Activated naive CD4-positive, alpha-beta T cell treated with anti-CD3 and anti-CD28 coated beads for 36 hours (primary cell): Measurements from ENCODE around the gene ZNF532. TPM values are rescaled to one million over a fixed set of nuclear protein-coding genes. Genes with fewer than 3 reads are reported as not detected.
"Not testable (repeated sequence)": the region's sequence is repeated elsewhere in the genome, so short reads cannot be mapped to it uniquely, and the experiment has no call there.

ENCODE experiments used
- CTCF ChIA-PET: fragments of 350-600 bp; sonication (Branson Sonifier 250); formaldehyde crosslinking; loops from one replicate; lab custom pipeline; 2021; ENCODE audit warnings: antibody characterized with exemption; lab: Charles Lee
- DNase-seq: peaks from one replicate; pipeline ENCODE4 v3.0.0-alpha.2; 2020
- H3K27ac Mint-ChIP-seq: one replicate; pipeline ENCODE4 v1.8.0; 2021; ENCODE audit warnings: mild to moderate bottlenecking, mixed read lengths
- H3K27me3 Mint-ChIP-seq: one replicate; pipeline ENCODE4 v1.8.0; 2021; ENCODE audit warnings: low read depth, mixed read lengths
- H3K36me3 Mint-ChIP-seq: one replicate; pipeline ENCODE4 v1.8.0; 2021; ENCODE audit warnings: low read depth, mixed read lengths
- H3K4me1 Mint-ChIP-seq: one replicate; pipeline ENCODE4 v1.8.0; 2021; ENCODE audit warnings: low read depth, mixed read lengths
- H3K4me3 Mint-ChIP-seq: one replicate; pipeline ENCODE4 v1.8.0; 2021; ENCODE audit warnings: mild to moderate bottlenecking, moderate library complexity, mixed read lengths
- H3K9me3 Mint-ChIP-seq: one replicate; pipeline ENCODE4 v1.8.0; 2021; ENCODE audit warnings: mixed read lengths
- intact Hi-C: fragments of 100-400 bp; cut with micrococcal nuclease; formaldehyde crosslinking; loops from one replicate; pipeline ENCODE4 v1.15.1; 2023
- total RNA-seq, 2 experiments: library from RNA; stranded (reverse); gene quantifications; one replicate each; pipeline ENCODE4 v1.2.3, GENCODE V29; 2021

ZNF532 gene
- total RNA-seq, 2 experiments from 2014 or later, result 4.0 to 4.3 TPM

GRCh38 chr18:58915995-58916394 lies 51.3 kb downstream of the ZNF532 start:
- Mint-ChIP-seq H3K27me3 (no peaks in the 10 kb centered on the region), H3K9me3 (no peaks in the 10 kb centered on the region), H3K27ac (no peak overlapping the region), H3K36me3 (no peaks in the 10 kb centered on the region), H3K4me3 (no peak overlapping the region), H3K4me1 (peaks cover 10% of the 10 kb centered on the region)
- CTCF ChIA-PET, result no interaction called here
- intact Hi-C loops, result no loop called here
- no peak for DNase-seq

GRCh38 chr18:58919934-58920333 lies 55.3 kb downstream of the ZNF532 start:
- intact Hi-C loops, DNase-seq, H3K27ac Mint-ChIP-seq, H3K36me3 Mint-ChIP-seq, H3K4me3 Mint-ChIP-seq, H3K27me3 Mint-ChIP-seq, CTCF ChIA-PET, H3K9me3 Mint-ChIP-seq, H3K4me1 Mint-ChIP-seq: not testable (repeated sequence)

- Mint-ChIP-seq H3K4me1 (no peaks in the 10 kb centered on the region), H3K36me3 (no peaks in the 10 kb centered on the region), H3K27ac (no peak overlapping the region), H3K4me3 (no peak overlapping the region), H3K9me3 (peaks cover 5% of the 10 kb centered on the region), H3K27me3 (peaks cover 3% of the 10 kb centered on the region)
- CTCF ChIA-PET, result no interaction called here
- no peak for DNase-seq
- intact Hi-C loops, result no loop called here
Measured at GRCh38 chr18:58922995-58923394, 58.3 kb downstream of the ZNF532 start.

- DNase-seq, result no peak
- H3K4me1 Mint-ChIP-seq, result no peaks in the 10 kb centered on the region
- CTCF ChIA-PET, result interaction anchor here (0.6 kb wide), 1 partner anchor 196 kb away, joined by 5 read pairs; no protein-coding TSS in a partner anchor
- no peak overlapping the region for H3K27ac Mint-ChIP-seq
- no peak overlapping the region for H3K4me3 Mint-ChIP-seq
- no peaks in the 10 kb centered on the region for H3K36me3 Mint-ChIP-seq
- intact Hi-C loops, result no loop called here
- H3K27me3 Mint-ChIP-seq, result peaks cover 6% of the 10 kb centered on the region
- H3K9me3 Mint-ChIP-seq, result peaks cover 5% of the 10 kb centered on the region
Measured at GRCh38 chr18:58924473-58924872, 59.8 kb downstream of the ZNF532 start.

DNA sequence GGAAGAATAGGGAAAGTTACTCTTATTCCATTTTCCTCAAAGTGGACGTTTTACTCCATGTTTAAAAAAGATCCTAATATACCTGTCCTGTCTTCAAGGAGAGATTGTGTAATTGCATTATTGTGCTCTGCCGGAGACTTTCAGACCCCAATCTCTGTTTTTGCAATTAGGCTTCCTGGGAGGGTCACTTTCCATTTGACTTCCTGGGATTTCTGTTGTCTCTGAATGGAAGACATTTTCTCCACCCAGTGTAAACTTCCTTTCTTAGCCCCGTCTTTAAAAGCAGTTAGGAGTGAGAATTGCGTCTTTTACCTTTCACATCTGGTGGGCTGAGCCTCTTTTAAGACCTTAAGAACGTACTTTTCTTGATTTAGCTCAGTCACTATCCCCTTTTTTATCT lies 63.0 kb downstream of the ZNF532 start:
- Mint-ChIP-seq H3K4me1 (no peaks in the 10 kb centered on the region), H3K4me3 (no peak overlapping the region), H3K27me3 (peaks cover 13% of the 10 kb centered on the region), H3K27ac (no peak overlapping the region), H3K36me3 (no peaks in the 10 kb centered on the region), H3K9me3 (peaks cover 5% of the 10 kb centered on the region)
- CTCF ChIA-PET, result no interaction called here
- intact Hi-C loops, result no loop called here
- DNase-seq, result no peak

DNA sequence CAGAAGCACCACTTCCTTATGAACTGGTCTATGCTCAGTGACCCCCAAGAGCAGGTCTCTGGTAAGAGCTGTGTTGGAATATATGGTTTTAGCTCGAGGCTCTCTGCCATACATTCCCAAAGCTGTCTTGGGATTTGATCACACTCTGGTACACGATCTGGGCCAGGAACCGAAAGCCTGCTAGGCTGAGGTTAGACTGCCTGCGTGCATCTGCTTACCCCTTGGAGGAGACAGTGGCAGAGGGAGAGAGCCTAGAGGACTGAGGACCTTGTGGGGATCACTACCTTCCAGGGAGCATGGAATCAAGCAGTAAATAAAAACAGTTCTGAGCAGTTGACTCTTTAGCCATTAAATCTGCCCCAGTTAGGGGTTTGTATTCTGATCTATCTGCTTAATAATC lies 63.7 kb downstream of the ZNF532 start:
- peaks cover 5% of the 10 kb centered on the region for H3K9me3 Mint-ChIP-seq
- H3K4me1 Mint-ChIP-seq, result no peaks in the 10 kb centered on the region
- no peaks in the 10 kb centered on the region for H3K36me3 Mint-ChIP-seq
- H3K4me3 Mint-ChIP-seq, result no peak overlapping the region
- no peak for DNase-seq
- peaks cover 13% of the 10 kb centered on the region for H3K27me3 Mint-ChIP-seq
- CTCF ChIA-PET, result no interaction called here
- intact Hi-C loops, result no loop called here
- H3K27ac Mint-ChIP-seq, result no peak overlapping the region

DNA sequence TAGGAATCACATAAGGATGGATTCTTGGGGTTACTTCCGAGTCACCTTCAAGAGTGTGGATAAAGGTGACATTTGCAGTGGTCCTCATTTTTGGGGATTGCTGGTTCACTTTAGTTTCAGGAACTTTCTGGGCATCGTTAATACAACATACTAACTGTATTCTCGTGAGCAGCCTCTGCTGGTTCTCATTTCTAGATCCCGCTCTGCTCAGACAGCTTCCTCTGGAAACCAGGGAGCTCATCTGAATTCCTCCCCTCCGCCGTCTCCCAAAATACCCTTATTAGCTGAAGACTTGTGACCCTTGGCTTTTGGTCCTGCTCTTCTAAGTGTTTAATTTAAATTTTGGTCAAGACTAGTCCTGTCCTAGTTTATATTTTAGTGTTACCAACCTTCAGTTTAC lies 64.5 kb downstream of the ZNF532 start:
- no peaks in the 10 kb centered on the region for H3K4me1 Mint-ChIP-seq
- intact Hi-C loops, result no loop called here
- CTCF ChIA-PET, result no interaction called here
- no peak overlapping the region for H3K4me3 Mint-ChIP-seq
- peaks cover 5% of the 10 kb centered on the region for H3K9me3 Mint-ChIP-seq
- DNase-seq, result no peak
- H3K27me3 Mint-ChIP-seq, result peaks cover 13% of the 10 kb centered on the region
- H3K27ac Mint-ChIP-seq, result no peak overlapping the region
- H3K36me3 Mint-ChIP-seq, result no peaks in the 10 kb centered on the region

DNA sequence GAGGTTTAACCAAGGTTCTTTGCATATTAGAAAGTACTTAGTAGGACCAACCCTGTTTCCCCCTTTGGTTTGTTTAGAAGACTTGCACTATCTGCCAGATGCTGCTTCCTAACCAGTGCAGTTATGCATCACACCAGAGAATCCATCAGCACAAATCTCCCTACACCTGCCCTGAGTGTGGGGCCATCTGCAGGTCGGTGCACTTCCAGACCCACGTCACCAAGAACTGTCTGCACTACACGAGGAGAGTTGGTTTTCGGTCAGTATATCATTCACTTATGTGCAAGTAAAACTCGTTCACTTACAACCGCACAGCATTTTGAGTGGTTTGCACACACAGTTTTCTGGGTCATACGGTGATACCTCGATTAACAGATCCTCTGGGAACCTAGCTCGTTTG lies 69.7 kb downstream of the ZNF532 start:
- Mint-ChIP-seq H3K4me3 (no peak overlapping the region), H3K9me3 (no peaks in the 10 kb centered on the region), H3K36me3 (no peaks in the 10 kb centered on the region), H3K27me3 (peaks cover 16% of the 10 kb centered on the region), H3K27ac (no peak overlapping the region), H3K4me1 (peaks cover 5% of the 10 kb centered on the region)
- DNase-seq, result no peak
- intact Hi-C loops, result no loop called here
- CTCF ChIA-PET, result interaction anchor here (1.5 kb wide), 1 partner anchor 10 kb away, joined by 3 read pairs; no protein-coding TSS in a partner anchor

DNA sequence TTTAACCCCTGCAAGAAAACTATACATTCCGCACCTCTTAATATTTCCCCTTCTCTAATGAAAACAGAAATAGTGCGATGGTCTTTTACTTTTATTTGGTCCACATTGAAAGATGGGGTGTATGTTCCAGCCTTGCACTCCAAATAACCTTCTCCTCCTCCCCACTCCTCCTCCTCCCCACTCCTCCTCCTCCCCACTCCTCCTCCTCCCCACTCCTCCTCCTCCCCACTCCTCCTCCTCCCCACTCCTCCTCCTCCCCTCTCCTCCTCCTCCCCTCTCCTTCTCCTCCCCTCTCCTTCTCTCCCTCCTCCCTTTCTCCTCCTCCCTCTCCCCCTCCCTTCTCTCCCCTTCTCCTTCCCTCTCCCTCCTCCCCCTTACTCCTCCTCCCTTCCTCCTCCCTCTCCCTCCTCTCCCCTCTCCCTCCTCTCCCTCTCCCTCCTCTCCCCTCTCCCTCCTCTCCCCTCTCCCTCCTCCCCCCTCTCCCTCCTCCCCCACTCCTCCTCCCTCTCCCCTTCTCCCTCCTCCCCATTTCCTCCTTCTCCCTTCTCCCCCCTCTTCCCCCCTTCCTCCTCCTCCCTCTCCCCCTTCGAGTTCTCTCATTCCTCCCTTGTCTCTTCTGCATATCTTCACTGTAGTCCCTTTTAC lies 70.4 kb downstream of the ZNF532 start:
- H3K9me3 Mint-ChIP-seq, result no peaks in the 10 kb centered on the region
- CTCF ChIA-PET, result no interaction called here
- no peaks in the 10 kb centered on the region for H3K36me3 Mint-ChIP-seq
- H3K27ac Mint-ChIP-seq, result no peak overlapping the region
- H3K27me3 Mint-ChIP-seq, result peaks cover 18% of the 10 kb centered on the region
- DNase-seq, result no peak
- intact Hi-C loops, result no loop called here
- H3K4me3 Mint-ChIP-seq, result no peak overlapping the region
- peaks cover 5% of the 10 kb centered on the region for H3K4me1 Mint-ChIP-seq

- CTCF ChIA-PET, result no interaction called here
- no peak for DNase-seq
- intact Hi-C loops, result no loop called here
- Mint-ChIP-seq H3K4me1 (peaks cover 5% of the 10 kb centered on the region), H3K36me3 (peaks cover 2% of the 10 kb centered on the region), H3K27ac (no peak overlapping the region), H3K4me3 (no peak overlapping the region), H3K9me3 (no peaks in the 10 kb centered on the region), H3K27me3 (peaks cover 11% of the 10 kb centered on the region)
Measured at GRCh38 chr18:58937071-58937886, 72.6 kb downstream of the ZNF532 start.

- CTCF ChIA-PET, result no interaction called here
- intact Hi-C loops, result no loop called here
- Mint-ChIP-seq H3K27me3 (peaks cover 11% of the 10 kb centered on the region), H3K27ac (no peak overlapping the region), H3K9me3 (no peaks in the 10 kb centered on the region), H3K4me3 (no peak overlapping the region), H3K36me3 (peaks cover 2% of the 10 kb centered on the region), H3K4me1 (peaks cover 5% of the 10 kb centered on the region)
- DNase-seq, result no peak
Measured at GRCh38 chr18:58937887-58938267, 73.2 kb downstream of the ZNF532 start.

DNA sequence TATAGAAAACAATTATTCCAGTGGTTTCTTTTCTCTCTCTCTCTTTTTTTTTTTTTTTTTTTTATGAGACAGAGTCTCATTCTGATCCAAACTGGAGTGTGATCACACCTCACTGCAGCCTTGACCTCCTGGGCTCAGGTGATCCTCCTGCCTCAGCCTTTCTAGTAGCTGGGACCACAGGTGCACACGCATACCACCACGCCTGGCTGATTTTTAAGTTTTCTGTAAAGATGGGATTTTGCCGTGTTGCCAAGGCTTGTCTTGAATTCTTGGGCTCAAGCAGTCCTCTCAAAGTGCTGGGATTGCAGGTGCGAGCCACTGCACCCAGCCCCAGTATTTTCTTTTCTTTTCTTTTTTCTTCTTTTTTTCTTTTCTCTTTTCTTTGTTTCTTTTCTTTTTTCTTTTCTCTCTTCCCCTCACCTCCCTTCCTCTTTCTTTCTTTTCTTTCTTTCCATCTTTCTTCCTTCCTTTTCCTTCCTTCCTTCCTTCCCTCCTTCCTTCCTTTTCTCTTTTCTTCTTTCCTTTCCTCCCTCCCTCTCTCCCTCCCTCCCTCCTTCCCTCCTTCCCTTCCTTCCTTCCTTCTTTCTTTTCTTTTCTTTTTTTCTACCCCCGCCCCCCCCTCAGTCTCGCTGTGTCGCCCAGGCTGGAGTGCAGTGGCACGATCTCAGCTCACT lies 76.9 kb downstream of the ZNF532 start:
- intact Hi-C loops, result no loop called here
- peaks cover 5% of the 10 kb centered on the region for H3K4me1 Mint-ChIP-seq
- DNase-seq, result no peak
- no peak overlapping the region for H3K4me3 Mint-ChIP-seq
- H3K9me3 Mint-ChIP-seq, result no peaks in the 10 kb centered on the region
- CTCF ChIA-PET, result no interaction called here
- peaks cover 2% of the 10 kb centered on the region for H3K36me3 Mint-ChIP-seq
- peaks cover 7% of the 10 kb centered on the region for H3K27me3 Mint-ChIP-seq
- no peak overlapping the region for H3K27ac Mint-ChIP-seq
